PFSK-1 (cell line): ENCODE results near the gene BICDL1.

Experiments used
- FOXP2 ChIP-seq: optimal IDR thresholded peaks from 2 replicates; pipeline ENCODE3; 2011; ENCODE audit warnings: borderline replicate concordance, control low read depth, inconsistent platforms; ENCODE audit not compliant: insufficient read depth; ENCODE audit errors: extremely low read length, extremely low read depth
- POLR2AphosphoS5 ChIP-seq: IDR thresholded peaks from 2 replicates; pipeline ENCODE4 v1.6.1; 2012; ENCODE audit warnings: low read depth, mild to moderate bottlenecking, control low read depth, low read length, moderate library complexity
- SIN3A ChIP-seq: IDR thresholded peaks from 2 replicates; pipeline ENCODE4 v1.6.1; 2012; ENCODE audit warnings: mild to moderate bottlenecking, low read length, moderate library complexity, borderline replicate concordance; ENCODE audit not compliant: insufficient read depth
- TAF1 ChIP-seq: IDR thresholded peaks from 2 replicates; pipeline ENCODE4 v1.6.1; 2012; ENCODE audit warnings: low read length, control low read depth, borderline replicate concordance; ENCODE audit not compliant: insufficient read depth
- TF ChIP-seq, protein P1 (sequence below), 2 experiments: IDR thresholded peaks; 2 replicates each; pipeline versions ENCODE4 v1.6.1 to v1.8.0; 2011 to 2012; ENCODE audit warnings: low read depth in 2 of 2, low read length in 2 of 2, control low read depth in 1 of 2, inconsistent platforms in 1 of 2, mild to moderate bottlenecking in 1 of 2, moderate library complexity in 1 of 2; ENCODE audit not compliant: insufficient read depth in 1 of 2

BICDL1 gene

DNA sequence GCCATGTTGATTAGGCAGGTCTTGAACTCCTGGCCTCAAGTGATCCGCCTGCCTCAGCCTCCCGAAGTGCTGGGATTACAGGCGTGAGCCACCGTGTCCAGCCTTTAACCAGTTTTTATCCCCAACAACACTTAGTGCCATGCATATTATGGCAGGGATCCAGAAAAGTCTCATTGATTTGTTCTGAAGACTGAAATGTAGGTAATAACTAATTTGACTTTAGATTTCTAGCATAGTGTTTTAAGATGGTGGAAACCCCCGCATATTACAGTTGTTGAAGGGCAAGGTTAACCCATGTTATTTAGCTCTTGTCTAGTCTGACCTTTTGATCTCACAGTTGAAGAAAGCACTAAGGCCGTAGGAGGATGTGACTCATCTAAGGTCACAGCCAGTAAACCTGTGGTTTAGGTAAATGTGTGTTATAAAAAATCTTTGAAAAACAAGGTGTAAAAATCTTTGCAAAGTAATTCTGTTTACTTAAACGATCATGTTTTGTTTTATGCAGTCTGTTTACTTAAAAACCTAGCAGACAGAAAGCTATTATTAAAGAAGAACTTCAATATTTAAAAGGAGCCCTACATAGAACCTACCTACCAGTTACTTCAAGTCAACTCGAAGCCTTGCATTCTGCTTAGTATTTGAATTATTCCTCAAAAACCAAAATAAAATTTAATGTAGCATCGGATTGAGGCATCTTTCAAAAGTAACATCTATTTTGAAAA is 24.8 kb downstream of the BICDL1 start:
- TF ChIP-seq TAF1 (no peak), SIN3A (no peak), POLR2AphosphoS5 (no peak), FOXP2 (no peak)
- TF ChIP-seq, protein P1, sequence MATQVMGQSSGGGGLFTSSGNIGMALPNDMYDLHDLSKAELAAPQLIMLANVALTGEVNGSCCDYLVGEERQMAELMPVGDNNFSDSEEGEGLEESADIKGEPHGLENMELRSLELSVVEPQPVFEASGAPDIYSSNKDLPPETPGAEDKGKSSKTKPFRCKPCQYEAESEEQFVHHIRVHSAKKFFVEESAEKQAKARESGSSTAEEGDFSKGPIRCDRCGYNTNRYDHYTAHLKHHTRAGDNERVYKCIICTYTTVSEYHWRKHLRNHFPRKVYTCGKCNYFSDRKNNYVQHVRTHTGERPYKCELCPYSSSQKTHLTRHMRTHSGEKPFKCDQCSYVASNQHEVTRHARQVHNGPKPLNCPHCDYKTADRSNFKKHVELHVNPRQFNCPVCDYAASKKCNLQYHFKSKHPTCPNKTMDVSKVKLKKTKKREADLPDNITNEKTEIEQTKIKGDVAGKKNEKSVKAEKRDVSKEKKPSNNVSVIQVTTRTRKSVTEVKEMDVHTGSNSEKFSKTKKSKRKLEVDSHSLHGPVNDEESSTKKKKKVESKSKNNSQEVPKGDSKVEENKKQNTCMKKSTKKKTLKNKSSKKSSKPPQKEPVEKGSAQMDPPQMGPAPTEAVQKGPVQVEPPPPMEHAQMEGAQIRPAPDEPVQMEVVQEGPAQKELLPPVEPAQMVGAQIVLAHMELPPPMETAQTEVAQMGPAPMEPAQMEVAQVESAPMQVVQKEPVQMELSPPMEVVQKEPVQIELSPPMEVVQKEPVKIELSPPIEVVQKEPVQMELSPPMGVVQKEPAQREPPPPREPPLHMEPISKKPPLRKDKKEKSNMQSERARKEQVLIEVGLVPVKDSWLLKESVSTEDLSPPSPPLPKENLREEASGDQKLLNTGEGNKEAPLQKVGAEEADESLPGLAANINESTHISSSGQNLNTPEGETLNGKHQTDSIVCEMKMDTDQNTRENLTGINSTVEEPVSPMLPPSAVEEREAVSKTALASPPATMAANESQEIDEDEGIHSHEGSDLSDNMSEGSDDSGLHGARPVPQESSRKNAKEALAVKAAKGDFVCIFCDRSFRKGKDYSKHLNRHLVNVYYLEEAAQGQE (IDR thresholded peaks at IDR 0.05; ENCODE audit: insufficient read depth in 1 of 2, low read depth in 2 of 2, low read length in 2 of 2), result no peak

DNA sequence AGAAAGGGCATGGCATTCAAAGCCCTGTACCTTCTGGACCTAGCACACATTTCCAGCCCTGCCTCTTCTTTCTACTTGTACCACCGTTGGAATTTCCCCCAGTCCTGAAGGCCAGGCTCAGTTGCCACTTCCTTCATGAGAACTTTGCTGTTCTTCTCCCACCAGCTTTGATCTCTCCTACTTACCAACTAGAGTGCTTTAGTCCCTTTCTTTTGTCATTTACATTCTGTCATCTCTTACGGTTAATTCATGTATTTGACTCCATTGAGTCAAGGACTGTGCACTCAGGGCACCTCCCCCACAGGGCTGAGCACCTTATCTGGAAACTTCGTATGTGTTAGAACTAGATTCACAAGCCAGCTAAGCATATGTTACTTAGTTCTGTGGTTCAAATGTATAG is 26.3 kb downstream of the BICDL1 start:
- TF ChIP-seq SIN3A (no peak), POLR2AphosphoS5 (no peak), TAF1 (no peak), FOXP2 (no peak)
- TF ChIP-seq, protein P1 (IDR thresholded peaks at IDR 0.05; ENCODE audit: insufficient read depth in 1 of 2, low read depth in 2 of 2, low read length in 2 of 2), result no peak

DNA sequence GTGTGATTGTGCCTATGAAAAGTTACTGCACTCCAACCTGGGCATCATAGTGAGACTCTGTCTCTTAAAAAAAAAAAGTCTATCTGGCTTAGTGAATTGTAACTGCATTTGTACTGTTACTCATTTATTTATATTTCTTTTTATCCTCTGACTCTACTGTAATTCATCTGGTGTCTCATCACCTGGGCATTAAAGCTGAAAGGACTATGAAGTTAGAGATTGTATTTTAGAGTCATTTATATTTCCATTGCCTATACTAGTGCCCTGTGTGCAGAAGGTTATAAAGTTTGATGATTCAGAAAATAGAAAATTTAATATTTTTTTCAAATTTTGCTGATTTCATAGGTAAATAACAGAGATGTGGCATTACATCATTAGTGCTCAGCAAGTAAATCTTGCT is 30.2 kb downstream of the BICDL1 start:
- TF ChIP-seq FOXP2 (no peak), TAF1 (no peak), SIN3A (no peak), POLR2AphosphoS5 (no peak)
- TF ChIP-seq, protein P1 (IDR thresholded peaks at IDR 0.05; ENCODE audit: insufficient read depth in 1 of 2, low read depth in 2 of 2, low read length in 2 of 2), result no peak

DNA sequence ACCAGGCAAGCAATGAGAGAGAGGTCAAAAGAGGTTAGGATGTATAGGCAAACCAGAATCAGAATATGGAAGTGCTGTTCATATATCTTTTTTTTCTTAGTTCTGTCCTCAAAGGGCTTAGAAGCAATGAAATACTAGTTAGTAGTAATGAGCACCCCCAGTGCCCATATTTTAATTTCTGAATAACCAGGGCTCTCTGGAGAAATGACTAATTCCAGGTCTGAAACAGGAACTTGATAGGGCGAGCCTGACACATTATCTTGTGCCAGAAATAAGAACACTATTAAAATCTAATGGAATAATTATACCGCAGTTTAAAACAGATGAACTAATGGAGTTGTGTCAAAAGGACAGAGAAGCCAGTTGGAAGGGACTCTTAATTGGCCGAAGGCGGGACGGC is 30.9 kb downstream of the BICDL1 start:
- no peak for TF ChIP-seq POLR2AphosphoS5
- no peak for TF ChIP-seq FOXP2
- TF ChIP-seq, protein P1 (IDR thresholded peaks at IDR 0.05; ENCODE audit: insufficient read depth in 1 of 2, low read depth in 2 of 2, low read length in 2 of 2), result no peak

DNA sequence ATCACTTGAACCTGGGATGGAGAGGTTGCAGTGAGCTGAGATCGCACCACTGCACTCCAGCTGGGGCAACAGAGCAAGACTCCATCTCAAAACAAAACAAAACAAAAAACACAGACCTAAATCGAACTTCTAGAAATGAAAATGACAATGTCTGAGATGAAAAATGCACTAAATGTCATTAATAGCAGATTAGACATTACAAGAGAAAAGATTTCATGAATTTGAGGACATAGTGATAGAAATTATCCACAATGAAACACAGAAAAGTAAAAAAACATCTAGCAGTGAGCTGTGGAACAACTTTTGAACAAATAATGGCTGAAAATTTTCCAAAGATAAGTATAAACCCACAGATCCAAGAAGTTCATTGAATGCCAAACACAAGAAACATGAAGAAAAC is 35.2 kb downstream of the BICDL1 start:
- TF ChIP-seq SIN3A (no peak), FOXP2 (no peak), TAF1 (no peak), POLR2AphosphoS5 (no peak)
- TF ChIP-seq, protein P1 (IDR thresholded peaks at IDR 0.05; ENCODE audit: insufficient read depth in 1 of 2, low read depth in 2 of 2, low read length in 2 of 2), result no peak
